IMR-90 (cell line): ENCODE measurements around the gene NDUFS7. TPM values are rescaled to one million over a fixed set of nuclear protein-coding genes. Genes with fewer than 3 reads are reported as not detected.
A peak's percentile ranks its signal among the peaks of the same experiment; 100 is the strongest.

Experiments
- ATAC-seq: fragments of 200-7000 bp; cut with Tn5 transposase; 2 replicates; pipeline ENCODE4 v1.9.1; 2020; ENCODE audit warnings: low read depth, mild to moderate bottlenecking, moderate library complexity
- BruUV-seq: library from RNA; stranded (reverse); fragments of 400-500 nt; replicated peaks from 2 replicates; lab custom pipeline; 2021; lab: Mats Ljungman, UMichigan
- CTCF ChIA-PET: fragments of 300-600 bp; formaldehyde crosslinking; extraction: SDS; loops from one replicate; lab custom pipeline; 2021; ENCODE audit warnings: antibody characterized with exemption; lab: Yijun Ruan, JAX
- POLR2A ChIA-PET: fragments of 300-600 bp; sonication (Branson Sonifier 250); formaldehyde crosslinking; loops from one replicate; lab custom pipeline; 2022; ENCODE audit warnings: antibody characterized with exemption; ENCODE audit not compliant: unreplicated experiment; lab: Charles Lee
- DNase-seq: peaks from one replicate; pipeline ENCODE4 v3.0.0; 2013
- H2AFZ ChIP-seq: replicated peaks from 2 replicates; pipeline ENCODE3; 2013; ENCODE audit warnings: low read length, mild to moderate bottlenecking; ENCODE audit not compliant: poor library complexity
- H2AK5ac ChIP-seq: 2 replicates; pipeline ENCODE4 v1.6.1; 2013; ENCODE audit warnings: low read depth, low read length, inconsistent platforms
- H2AK9ac ChIP-seq: replicated peaks from 2 replicates; pipeline ENCODE3; 2013; ENCODE audit warnings: mild to moderate bottlenecking, low read depth, low read length, moderate library complexity; ENCODE audit not compliant: poor library complexity
- H2BK120ac ChIP-seq: 2 replicates; pipeline ENCODE4 v1.6.1; 2013; ENCODE audit warnings: low read depth, low read length, inconsistent platforms
- H2BK15ac ChIP-seq: 3 replicates; pipeline ENCODE4 v1.6.1; 2013; ENCODE audit warnings: low read depth, low read length, inconsistent platforms
- H2BK20ac ChIP-seq: 2 replicates; pipeline ENCODE4 v1.6.1; 2013; ENCODE audit warnings: low read depth, mild to moderate bottlenecking, inconsistent platforms, low read length, moderate library complexity
- H2BK5ac ChIP-seq: 2 replicates; pipeline ENCODE4 v1.6.1; 2013; ENCODE audit warnings: mild to moderate bottlenecking, low read depth, low read length, inconsistent platforms; ENCODE audit not compliant: poor library complexity, severe bottlenecking
- H3K14ac ChIP-seq: replicated peaks from 2 replicates; pipeline ENCODE4 v1.6.1; 2013; ENCODE audit warnings: low read depth, low read length, inconsistent platforms
- H3K18ac ChIP-seq: 2 replicates; pipeline ENCODE4 v1.6.1; 2013; ENCODE audit warnings: low read depth, low read length, control low read depth
- H3K23ac ChIP-seq: 2 replicates; pipeline ENCODE4 v1.6.1; 2013; ENCODE audit warnings: low read depth, low read length, inconsistent platforms
- H3K27ac ChIP-seq: 2 replicates; pipeline ENCODE4 v1.5.1; 2013; ENCODE audit warnings: mild to moderate bottlenecking, control low read depth, low read length; ENCODE audit not compliant: insufficient read depth
- H3K27me3 ChIP-seq: 2 replicates; pipeline ENCODE4 v1.6.1; 2013; ENCODE audit warnings: low read length; ENCODE audit not compliant: control insufficient read depth, insufficient read depth
- H3K36me3 ChIP-seq: 2 replicates; pipeline ENCODE4 v1.6.1; 2013; ENCODE audit warnings: low read length, mixed read lengths; ENCODE audit not compliant: control insufficient read depth, insufficient read depth
- H3K4ac ChIP-seq: 2 replicates; pipeline ENCODE4 v1.6.1; 2013; ENCODE audit warnings: low read depth, low read length, inconsistent platforms
- H3K4me1 ChIP-seq: 2 replicates; pipeline ENCODE4 v1.6.1; 2013; ENCODE audit warnings: low read length, mixed read lengths; ENCODE audit not compliant: control insufficient read depth, insufficient read depth
- H3K4me2 ChIP-seq: 2 replicates; pipeline ENCODE4 v1.6.1; 2013; ENCODE audit warnings: low read depth, mild to moderate bottlenecking, control low read depth, low read length, moderate library complexity
- H3K4me3 ChIP-seq: 2 replicates; pipeline ENCODE4 v1.5.1; 2013; ENCODE audit warnings: low read depth, mild to moderate bottlenecking, control low read depth, low read length, moderate library complexity; ENCODE audit not compliant: insufficient read depth
- H3K56ac ChIP-seq: 2 replicates; pipeline ENCODE4 v1.6.1; 2013; ENCODE audit warnings: low read length, inconsistent platforms; ENCODE audit not compliant: insufficient read depth; ENCODE audit errors: extremely low read depth
- H3K79me1 ChIP-seq, 2 experiments: 2 replicates each; pipeline ENCODE4 v1.6.1; 2013; ENCODE audit warnings: low read length in 2 of 2, inconsistent platforms in 1 of 2, low read depth in 1 of 2
- H3K9ac ChIP-seq: 2 replicates; pipeline ENCODE4 v1.6.1; 2013; ENCODE audit warnings: low read depth, low read length, control low read depth
- H3K9me1 ChIP-seq: 2 replicates; pipeline ENCODE4 v1.6.1; 2013; ENCODE audit warnings: low read length, inconsistent platforms; ENCODE audit not compliant: insufficient read depth
- H3K9me3 ChIP-seq: 2 replicates; pipeline ENCODE4 v1.6.1; 2013; ENCODE audit warnings: low read length; ENCODE audit not compliant: control insufficient read depth, insufficient read depth
- H4K20me1 ChIP-seq: 2 replicates; pipeline ENCODE4 v1.6.1; 2013; ENCODE audit warnings: low read length, inconsistent platforms; ENCODE audit not compliant: insufficient read depth
- H4K5ac ChIP-seq: 2 replicates; pipeline ENCODE4 v1.6.1; 2013; ENCODE audit warnings: mild to moderate bottlenecking, low read depth, low read length, control low read depth
- H4K8ac ChIP-seq, 2 experiments: 2 replicates each; pipeline ENCODE4 v1.6.1; 2013; ENCODE audit warnings: low read depth in 2 of 2, low read length in 2 of 2, control low read depth in 1 of 2, inconsistent platforms in 1 of 2
- H4K91ac ChIP-seq: 2 replicates; pipeline ENCODE4 v1.6.1; 2013; ENCODE audit warnings: low read depth, low read length, inconsistent platforms; ENCODE audit not compliant: insufficient read depth
- BHLHE40 ChIP-seq: fragments of 150-350 bp; IDR thresholded peaks from 2 replicates; pipeline ENCODE4 v1.6.1; 2016; ENCODE audit warnings: mild to moderate bottlenecking, low read depth, low read length
- CTCF ChIP-seq: conservative IDR thresholded peaks from 2 replicates; pipeline ENCODE4 v1.5.1; 2012; ENCODE audit warnings: mild to moderate bottlenecking, low read depth, low read length, improper control_type of control experiment
- ELK1 ChIP-seq: fragments of 150-350 bp; IDR thresholded peaks from 2 replicates; pipeline ENCODE4 v1.6.1; 2016; ENCODE audit warnings: low read depth, mild to moderate bottlenecking, low read length, moderate library complexity, borderline replicate concordance
- MAFK ChIP-seq: IDR thresholded peaks from 2 replicates; pipeline ENCODE4 v1.6.1; 2012; ENCODE audit warnings: low read depth, low read length, improper control_type of control experiment
- MAZ ChIP-seq: IDR thresholded peaks from 2 replicates; pipeline ENCODE4 v1.6.1; 2012; ENCODE audit warnings: low read depth, mild to moderate bottlenecking, low read length, improper control_type of control experiment, moderate library complexity, borderline replicate concordance
- POLR2A ChIP-seq: IDR thresholded peaks from 2 replicates; pipeline ENCODE4 v1.6.1; 2012; ENCODE audit warnings: mild to moderate bottlenecking, low read depth, low read length
- RAD21 ChIP-seq: IDR thresholded peaks from 2 replicates; pipeline ENCODE4 v1.6.1; 2012; ENCODE audit warnings: low read length, improper control_type of control experiment
- RCOR1 ChIP-seq: IDR thresholded peaks from 2 replicates; pipeline ENCODE4 v1.6.1; 2012; ENCODE audit warnings: mild to moderate bottlenecking, low read length, improper control_type of control experiment; ENCODE audit not compliant: insufficient replicate concordance
- SMC3 ChIP-seq: fragments of 150-350 bp; IDR thresholded peaks from 2 replicates; pipeline ENCODE4 v1.6.1; 2016; ENCODE audit warnings: low read depth, mild to moderate bottlenecking, antibody characterized with exemption, low read length, moderate library complexity
- USF2 ChIP-seq: fragments of 150-350 bp; IDR thresholded peaks from 2 replicates; pipeline ENCODE4 v1.6.1; 2017; ENCODE audit warnings: mild to moderate bottlenecking, antibody characterized with exemption, low read length, low read depth
- WGBS, 2 experiments: methylation state at CpG; one replicate each; pipeline versions ENCODE4 v1.1.5 to v1.1.7; 2013; ENCODE audit warnings: missing lambda C conversion rate in 2 of 2; ENCODE audit not compliant: insufficient read length in 1 of 2; ENCODE audit errors: extremely low coverage in 2 of 2; 5-methylcytosine and 5-hydroxymethylcytosine counted together
- dilution Hi-C: fragments of 300-500 bp; cut with HindIII; formaldehyde crosslinking; loops from one replicate; pipeline ENCODE4 v1.14.3; 2018; ENCODE audit warnings: low sequenced_read_pairs; ENCODE audit not compliant: unreplicated experiment
- in situ Hi-C: fragments of 300-500 bp; cut with MboI; formaldehyde crosslinking; loops from 3 replicates; pipeline ENCODE4 v1.14.3; 2019; ENCODE audit warnings: low sequenced_read_pairs, inconsistent platforms, mixed read lengths
- intact Hi-C: fragments of 100-400 bp; cut with micrococcal nuclease; formaldehyde crosslinking; loops from 2 replicates; pipeline ENCODE4 v1.10.0; 2022
- polyA plus RNA-seq, 3 experiments: library from polyadenylated mRNA; depleted of rRNA; stranded (reverse); fragments of >200 nt; gene quantifications; 2 replicates each; pipeline ENCODE4 v1.2.3, GENCODE V29; 2012; ENCODE audit warnings: low replicate concordance in 1 of 3
- total RNA-seq: library from RNA; depleted of rRNA; stranded (reverse); fragments of >200 nt; gene quantifications from 2 replicates; pipeline ENCODE4 v1.2.3, GENCODE V29; 2012

NDUFS7 gene
- total and polyA plus RNA-seq, 2 of the 4 experiments (the other 2 are of a cell fraction) = 60.8 to 136 TPM

GRCh38 chr19:1360126-1360817 lies 23.4 kb upstream of the NDUFS7 start (continued):
- no peak for TF ChIP-seq MAZ

GRCh38 chr19:1360818-1361461 lies 22.8 kb upstream of the NDUFS7 start:
- peaks cover 4% of the 10 kb centered on the region for H4K20me1 ChIP-seq
- peaks cover 19% of the 10 kb centered on the region for H3K4me1 ChIP-seq
- peak overlapping the region; percentile 58 for H2BK5ac ChIP-seq
- 0 out of 2 replicates have a peak overlapping the region, but pooled peaks have one; percentile 33 for H3K23ac ChIP-seq
- H3K27ac ChIP-seq = peak overlapping the region; percentile 20
- H3K4me2 ChIP-seq = peak overlapping the region; percentile 33
- intact Hi-C loops (loop anchor here (5.0 kb wide), 1 partner anchor 84 kb away; the partner anchor contains the start of gene FAM174C), dilution Hi-C loops (no loop called here), in situ Hi-C loops (loop anchor here (5.0 kb wide), 1 partner anchor 79 kb away; no protein-coding TSS in a partner anchor)
- peak overlapping the region; percentile 0; the same call in 1 of the 2 replicates for H3K4me3 ChIP-seq
- 14% methylated on average over 4 of the region's 31 CpGs; no CpG with 5 or more reads in 1 of the 2 experiments for WGBS, 2 experiments
- peaks cover 13% of the 10 kb centered on the region for H3K9me1 ChIP-seq
- H3K18ac ChIP-seq = no peak overlapping the region
- no peaks in the 10 kb centered on the region for H3K9me3 ChIP-seq
- peak; percentile 79 for DNase-seq
- H4K5ac ChIP-seq = no peak overlapping the region
- peak overlapping the region; percentile 71 for H2AFZ ChIP-seq
- BruUV-seq = no TSS peak
- 0 out of 2 replicates have a peak overlapping the region, but pooled peaks have one; percentile 21 for H2AK5ac ChIP-seq
- H3K4ac ChIP-seq = peak overlapping the region; percentile 61
- peak overlapping the region; percentile 7 to 72; a peak in 2 of 4 replicates for H4K8ac ChIP-seq
- H2BK20ac ChIP-seq = no peak overlapping the region
- peak overlapping the region; percentile 3; the same call in 1 of the 2 replicates for H3K9ac ChIP-seq
- ChIA-PET CTCF (interaction anchor here (0.6 kb wide), 1 partner anchor 81 kb away, joined by 3 read pairs; no protein-coding TSS in a partner anchor), POLR2A (no interaction called here)
- peak; percentile 90 for ATAC-seq
- no peaks in the 10 kb centered on the region for H3K27me3 ChIP-seq
- H2BK15ac ChIP-seq = no peak overlapping the region
- H2BK120ac ChIP-seq = peak overlapping the region; percentile 45
- H3K79me1 ChIP-seq = peaks cover 7 to 66% of the 10 kb centered on the region in 2 experiments
- H4K91ac ChIP-seq = peak overlapping the region; percentile 69
- H2AK9ac ChIP-seq = peak overlapping the region; percentile 12
- H3K14ac ChIP-seq = peak overlapping the region; percentile 35; the same call in 1 of the 2 replicates
- H3K56ac ChIP-seq = peak overlapping the region; percentile 59
- peaks cover 41% of the 10 kb centered on the region for H3K36me3 ChIP-seq
- TF ChIP-seq RCOR1 (no peak), POLR2A (no peak), CTCF (no peak), SMC3 (no peak), BHLHE40 (peak; percentile 33; the same call in 1 of the 2 replicates), ELK1 (no peak), USF2 (peak; percentile 39; the same call in 1 of the 2 replicates), RAD21 (no peak), MAFK (no peak)
